Parathyroid adenoma (tissue), 2 donors: ENCODE data around the gene CFTR.

Source experiments
- H2AFZ ChIP-seq: fragments of 300-600 bp; sonication (generic); one replicate; pipeline ENCODE4 v1.7.0; 2017; ENCODE audit warnings: antibody characterized with exemption, mild to moderate bottlenecking
- H3K27ac ChIP-seq: fragments of 300-600 bp; sonication (generic); one replicate; pipeline ENCODE4 v1.7.0; 2017
- H3K27me3 ChIP-seq: fragments of 300-600 bp; sonication (generic); one replicate; pipeline ENCODE4 v1.7.0; 2017; ENCODE audit warnings: low read length; ENCODE audit not compliant: control insufficient read depth, insufficient read depth
- H3K36me3 ChIP-seq: fragments of 300-600 bp; sonication (generic); one replicate; pipeline ENCODE4 v1.7.0; 2017; ENCODE audit warnings: low read length; ENCODE audit not compliant: control insufficient read depth, insufficient read depth
- H3K4me1 ChIP-seq: fragments of 300-600 bp; sonication (generic); one replicate; pipeline ENCODE4 v1.7.0; 2017; ENCODE audit warnings: control low read depth
- H3K4me2 ChIP-seq: fragments of 300-600 bp; sonication (generic); one replicate; pipeline ENCODE4 v1.7.0; 2017; ENCODE audit warnings: low read length
- H3K4me3 ChIP-seq: fragments of 300-600 bp; sonication (generic); one replicate; pipeline ENCODE4 v1.7.0; 2017; ENCODE audit warnings: low read depth, low read length
- H3K79me2 ChIP-seq: fragments of 300-600 bp; sonication (generic); one replicate; pipeline ENCODE4 v1.7.0; 2017; ENCODE audit warnings: control low read depth
- H3K9ac ChIP-seq: fragments of 300-600 bp; sonication (generic); one replicate; pipeline ENCODE4 v1.7.0; 2017; ENCODE audit warnings: mild to moderate bottlenecking
- H3K9me3 ChIP-seq: fragments of 300-600 bp; sonication (generic); one replicate; pipeline ENCODE4 v1.7.0; 2017; ENCODE audit warnings: low read length; ENCODE audit not compliant: control insufficient read depth
- TF ChIP-seq, protein P1 (sequence below): fragments of 300-600 bp; sonication (generic); IDR thresholded peaks from one replicate; pipeline ENCODE4 v1.7.0; 2017; ENCODE audit warnings: antibody characterized with exemption, mild to moderate bottlenecking
- donor health status: primary hyperparathyroidism.

CFTR gene

DNA sequence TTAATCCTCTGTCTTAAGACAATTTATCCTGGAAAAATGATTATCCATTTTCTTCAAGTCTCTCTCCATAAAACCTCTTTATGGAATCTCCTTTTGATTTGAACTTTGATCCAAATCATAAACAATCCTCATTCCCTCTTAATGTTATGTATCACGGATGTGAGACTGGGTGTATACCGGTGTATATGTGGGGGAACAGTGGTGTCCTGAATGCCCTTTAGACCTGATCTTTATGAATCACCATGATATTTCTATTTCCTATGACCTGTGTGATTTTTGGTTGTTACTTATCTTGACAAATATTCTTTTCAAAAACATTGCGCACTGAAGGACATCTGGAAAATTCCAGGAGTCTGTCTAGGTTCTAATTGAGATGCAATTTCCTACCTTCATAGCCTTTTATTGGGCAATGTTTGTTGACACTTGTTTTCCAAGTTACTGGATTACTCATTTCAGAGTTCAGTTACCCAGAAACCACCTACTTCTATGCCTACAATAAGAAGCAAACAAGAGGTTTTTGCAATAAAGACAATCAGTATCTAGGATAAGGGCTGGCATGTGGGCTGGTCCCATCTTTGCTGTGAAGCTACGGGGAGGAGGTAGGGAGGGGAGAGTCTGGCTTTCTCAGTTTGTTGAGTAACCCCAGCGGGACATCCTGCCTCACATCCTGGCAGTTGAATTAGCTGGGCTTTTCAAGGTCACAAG lies 203.0 kb downstream of the CFTR start:
- Histone ChIP-seq H3K9me3 (no peaks in the 10 kb centered on the region), H3K4me1 (no peaks in the 10 kb centered on the region)

DNA sequence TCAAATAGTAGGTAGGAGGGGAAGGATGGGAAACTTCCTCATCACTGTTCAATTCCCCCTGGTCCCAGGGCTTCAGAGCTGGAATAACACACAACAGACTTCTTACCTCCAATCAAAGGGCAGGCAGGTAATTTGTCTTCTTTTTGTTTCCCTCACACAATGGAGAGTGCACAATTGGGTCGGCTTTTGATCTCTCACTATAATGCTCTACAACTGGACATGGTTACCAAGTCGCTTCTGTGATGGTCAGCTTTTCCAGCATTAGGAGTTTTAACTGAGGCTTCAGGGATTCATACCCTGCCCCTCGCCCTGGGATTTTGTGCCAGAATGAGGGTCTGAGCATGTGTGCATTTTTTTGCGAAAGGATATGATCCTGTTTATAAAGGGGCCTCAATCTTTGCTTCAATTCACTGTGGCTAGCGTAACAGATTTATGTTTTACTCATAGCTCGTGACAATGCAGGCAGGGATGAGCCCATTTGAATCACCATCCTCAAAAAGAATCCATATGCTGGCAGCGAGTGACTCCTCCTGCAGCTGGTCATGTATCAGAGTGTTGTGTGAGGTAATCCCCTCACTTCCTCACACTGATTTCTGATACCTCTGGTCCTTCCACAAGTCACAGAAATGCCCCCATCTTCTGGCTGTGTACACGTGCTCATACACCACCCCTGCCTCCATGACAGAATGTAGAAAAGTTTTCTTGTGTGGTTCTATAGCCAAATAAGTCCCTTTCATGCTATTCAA lies 203.8 kb downstream of the CFTR start:
- Histone ChIP-seq H3K4me2 (no peak overlapping the region), H3K27me3 (no peaks in the 10 kb centered on the region), H3K9me3 (no peaks in the 10 kb centered on the region), H3K9ac (no peak overlapping the region), H3K27ac (no peak overlapping the region), H3K4me3 (no peak overlapping the region), H3K4me1 (no peaks in the 10 kb centered on the region), H2AFZ (no peak overlapping the region), H3K36me3 (no peaks in the 10 kb centered on the region), H3K79me2 (no peaks in the 10 kb centered on the region)
- TF ChIP-seq, protein P1, sequence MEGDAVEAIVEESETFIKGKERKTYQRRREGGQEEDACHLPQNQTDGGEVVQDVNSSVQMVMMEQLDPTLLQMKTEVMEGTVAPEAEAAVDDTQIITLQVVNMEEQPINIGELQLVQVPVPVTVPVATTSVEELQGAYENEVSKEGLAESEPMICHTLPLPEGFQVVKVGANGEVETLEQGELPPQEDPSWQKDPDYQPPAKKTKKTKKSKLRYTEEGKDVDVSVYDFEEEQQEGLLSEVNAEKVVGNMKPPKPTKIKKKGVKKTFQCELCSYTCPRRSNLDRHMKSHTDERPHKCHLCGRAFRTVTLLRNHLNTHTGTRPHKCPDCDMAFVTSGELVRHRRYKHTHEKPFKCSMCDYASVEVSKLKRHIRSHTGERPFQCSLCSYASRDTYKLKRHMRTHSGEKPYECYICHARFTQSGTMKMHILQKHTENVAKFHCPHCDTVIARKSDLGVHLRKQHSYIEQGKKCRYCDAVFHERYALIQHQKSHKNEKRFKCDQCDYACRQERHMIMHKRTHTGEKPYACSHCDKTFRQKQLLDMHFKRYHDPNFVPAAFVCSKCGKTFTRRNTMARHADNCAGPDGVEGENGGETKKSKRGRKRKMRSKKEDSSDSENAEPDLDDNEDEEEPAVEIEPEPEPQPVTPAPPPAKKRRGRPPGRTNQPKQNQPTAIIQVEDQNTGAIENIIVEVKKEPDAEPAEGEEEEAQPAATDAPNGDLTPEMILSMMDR: no peak

More for the DNA sequence above, 203.0 kb downstream of the CFTR start:
- no peaks in the 10 kb centered on the region for H3K36me3 ChIP-seq
- H3K27ac ChIP-seq: no peak overlapping the region
- H3K9ac ChIP-seq: no peak overlapping the region
- H2AFZ ChIP-seq: no peak overlapping the region
- no peaks in the 10 kb centered on the region for H3K79me2 ChIP-seq
- H3K27me3 ChIP-seq: no peaks in the 10 kb centered on the region
- H3K4me2 ChIP-seq: no peak overlapping the region
- TF ChIP-seq, protein P1: no peak
- no peak overlapping the region for H3K4me3 ChIP-seq

DNA sequence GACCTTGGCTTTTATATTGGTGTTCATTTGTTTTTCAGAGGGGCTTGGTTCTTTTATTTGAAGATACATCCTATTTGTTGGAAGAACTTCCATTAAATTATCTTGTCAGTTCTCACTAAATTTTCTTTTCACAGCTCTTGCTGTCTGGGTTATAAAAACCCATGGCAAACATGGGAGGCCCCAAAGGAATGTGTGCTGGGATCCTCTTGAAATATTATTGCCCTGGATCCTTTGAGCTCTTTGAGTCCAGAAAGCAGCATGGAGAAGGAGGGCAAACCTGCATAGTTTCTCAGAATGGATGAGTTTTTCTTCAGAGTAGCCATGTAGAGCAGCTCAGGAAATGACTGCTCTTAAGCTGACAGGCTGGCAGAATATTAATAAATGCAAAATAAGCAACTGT lies 206.0 kb downstream of the CFTR start:
- TF ChIP-seq, protein P1: no peak
- no peaks in the 10 kb centered on the region for H3K36me3 ChIP-seq
- no peak overlapping the region for H3K9ac ChIP-seq
- no peaks in the 10 kb centered on the region for H3K4me1 ChIP-seq
- H3K9me3 ChIP-seq: no peaks in the 10 kb centered on the region
- H2AFZ ChIP-seq: no peak overlapping the region
- no peaks in the 10 kb centered on the region for H3K27me3 ChIP-seq
- no peak overlapping the region for H3K27ac ChIP-seq
- no peak overlapping the region for H3K4me2 ChIP-seq
- H3K79me2 ChIP-seq: no peaks in the 10 kb centered on the region
- H3K4me3 ChIP-seq: no peak overlapping the region

DNA sequence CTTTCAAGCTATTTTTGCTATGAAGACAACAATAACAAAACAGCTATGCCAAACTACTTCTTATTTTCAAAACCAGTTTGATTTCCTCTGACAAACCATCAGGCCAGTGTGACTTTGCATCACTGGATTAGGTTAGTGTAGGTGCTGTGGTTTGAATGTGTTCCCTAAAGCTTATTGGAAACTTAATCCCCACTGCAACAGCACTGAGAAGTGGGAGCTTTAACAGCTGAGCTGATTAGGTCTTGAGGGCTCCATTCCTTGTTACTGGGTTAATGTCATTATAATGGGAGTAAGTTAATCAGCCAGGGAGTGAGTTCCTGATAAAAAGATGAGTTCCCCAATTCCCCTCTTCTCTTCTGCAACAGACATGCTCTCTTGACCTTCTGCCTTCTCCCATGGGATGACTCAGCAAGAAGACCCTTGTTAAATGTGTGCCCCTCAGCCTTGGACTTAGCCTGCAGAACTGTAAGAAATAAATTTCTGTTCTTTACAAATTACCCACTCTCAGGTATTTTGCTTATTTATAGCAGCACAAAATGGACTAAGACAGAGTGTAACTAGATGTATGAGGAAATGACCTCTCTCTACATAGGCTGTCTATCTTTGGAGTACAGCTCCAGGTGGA lies 206.6 kb downstream of the CFTR start:
- Histone ChIP-seq H3K36me3 (no peaks in the 10 kb centered on the region), H3K27me3 (no peaks in the 10 kb centered on the region), H3K9ac (no peak overlapping the region), H3K4me1 (no peaks in the 10 kb centered on the region), H2AFZ (no peak overlapping the region), H3K4me2 (no peak overlapping the region), H3K27ac (no peak overlapping the region), H3K9me3 (no peaks in the 10 kb centered on the region), H3K79me2 (no peaks in the 10 kb centered on the region), H3K4me3 (no peak overlapping the region)
- TF ChIP-seq, protein P1: no peak
